Measurements from ENCODE around the gene EPC1.
"Not testable (repeated sequence)": the region's sequence is repeated elsewhere in the genome, so short reads cannot be mapped to it uniquely, and the experiment has no call there.

EPC1 gene

DNA sequence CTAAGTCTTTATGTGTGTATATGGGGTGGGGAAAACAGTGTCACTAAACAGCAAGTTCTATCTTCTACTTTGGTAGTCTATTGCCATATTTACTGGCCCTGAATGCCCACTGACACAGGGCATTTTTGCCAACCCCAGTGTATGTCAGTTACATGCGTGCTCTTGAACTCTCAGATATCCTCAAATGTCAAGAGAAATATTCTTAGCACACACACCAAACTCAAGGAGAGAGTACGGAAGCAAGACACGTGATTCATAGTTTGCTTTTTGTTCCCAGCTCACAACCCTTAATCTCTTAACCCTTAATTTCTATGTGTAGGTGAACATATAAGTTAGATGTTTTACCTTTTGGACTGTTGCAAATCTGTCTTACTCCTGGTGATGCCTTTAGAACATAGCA lies 39.3 kb downstream of the EPC1 start:
- H3K27ac ChIP-seq = peak overlapping the region in 1 of 21 experiments; percentile 21
- no peak overlapping the region for H3K4me3 ChIP-seq

DNA sequence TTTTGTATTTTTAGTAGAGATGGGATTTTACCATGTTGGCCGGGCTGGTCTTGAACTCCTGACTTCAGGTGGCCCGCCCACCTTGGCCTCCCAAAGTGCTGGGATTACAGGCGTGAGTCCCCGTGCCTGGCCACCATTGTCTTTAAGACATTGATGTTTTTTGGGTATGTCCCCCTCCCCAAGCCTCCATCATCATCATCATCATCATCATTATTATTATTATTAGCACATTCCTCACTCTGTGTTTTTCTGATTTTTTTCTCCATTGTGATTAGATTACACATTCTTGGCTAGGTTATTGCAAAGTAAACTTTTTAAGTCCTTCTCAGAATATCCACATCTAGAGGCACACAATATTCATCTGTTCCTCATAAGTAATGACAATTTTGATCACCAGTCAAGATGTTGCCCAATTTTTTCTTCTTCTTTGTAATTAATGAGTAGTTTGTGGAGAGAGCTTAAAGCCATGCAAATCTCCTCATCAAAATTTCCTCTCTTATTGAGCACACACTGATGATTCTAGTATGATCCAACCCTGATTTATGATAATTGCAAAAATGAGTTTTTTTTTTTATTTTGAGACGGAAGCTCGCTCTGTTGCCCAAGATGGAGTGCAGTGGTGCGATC lies 47.5 kb downstream of the EPC1 start:
- no peak overlapping the region for H3K4me3 ChIP-seq
- H3K27ac ChIP-seq = no peak overlapping the region

DNA sequence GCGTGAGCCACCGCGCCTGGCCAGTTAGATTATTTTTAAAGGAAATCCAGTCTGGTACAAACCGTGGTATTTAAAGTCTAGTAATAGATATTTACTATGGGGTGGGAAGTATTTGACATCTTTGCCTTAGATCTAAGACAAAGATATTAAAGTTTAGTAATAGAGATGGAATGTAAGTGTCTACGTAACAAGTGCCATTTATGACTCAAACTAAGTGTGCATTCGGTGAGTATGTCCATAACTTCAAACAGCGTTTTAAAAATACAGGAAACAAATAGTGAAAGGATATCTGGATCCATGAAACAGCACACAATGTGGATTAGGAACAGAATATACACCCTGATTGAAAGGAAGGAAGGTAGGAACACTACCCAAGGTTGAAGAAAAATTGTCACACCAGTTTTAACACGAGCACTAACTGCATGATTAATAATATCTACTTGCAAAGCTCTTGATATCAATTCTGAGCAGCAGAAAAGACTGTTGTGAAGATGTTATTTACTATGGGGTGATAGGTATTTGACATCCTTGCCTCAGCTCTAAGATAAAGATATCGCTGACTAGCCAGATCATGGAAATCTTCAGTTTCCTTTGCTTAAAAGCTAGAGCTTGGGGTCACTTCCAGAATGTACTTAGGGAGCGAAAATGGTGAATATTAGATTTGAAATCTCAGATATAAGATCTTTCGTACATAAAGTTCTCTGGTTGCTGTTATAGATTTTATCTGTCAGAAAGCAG lies 48.7 kb downstream of the EPC1 start:
- Histone ChIP-seq H3K27ac (no peak overlapping the region), H3K4me3 (no peak overlapping the region)

DNA sequence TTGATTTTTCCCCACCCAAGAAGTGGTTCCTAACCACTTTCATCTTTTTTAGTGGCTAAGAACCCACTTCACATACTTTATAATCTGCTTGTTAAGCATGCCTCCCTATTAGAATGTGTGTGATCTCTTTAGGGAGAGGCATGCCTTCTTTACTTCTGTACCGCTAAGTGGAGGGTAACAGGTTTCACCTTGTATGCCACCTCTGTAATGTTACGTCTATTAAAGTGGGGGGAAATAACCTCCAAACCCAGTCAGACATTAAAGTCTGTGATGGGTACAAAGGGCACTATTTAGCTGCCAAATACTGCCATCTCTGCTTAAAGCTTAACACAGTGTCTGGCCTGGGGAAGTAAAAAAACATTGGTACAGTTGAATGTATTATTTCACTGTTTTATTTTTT lies 51.9 kb downstream of the EPC1 start:
- Histone ChIP-seq H3K4me3 (no peak overlapping the region), H3K27ac (no peak overlapping the region)

DNA sequence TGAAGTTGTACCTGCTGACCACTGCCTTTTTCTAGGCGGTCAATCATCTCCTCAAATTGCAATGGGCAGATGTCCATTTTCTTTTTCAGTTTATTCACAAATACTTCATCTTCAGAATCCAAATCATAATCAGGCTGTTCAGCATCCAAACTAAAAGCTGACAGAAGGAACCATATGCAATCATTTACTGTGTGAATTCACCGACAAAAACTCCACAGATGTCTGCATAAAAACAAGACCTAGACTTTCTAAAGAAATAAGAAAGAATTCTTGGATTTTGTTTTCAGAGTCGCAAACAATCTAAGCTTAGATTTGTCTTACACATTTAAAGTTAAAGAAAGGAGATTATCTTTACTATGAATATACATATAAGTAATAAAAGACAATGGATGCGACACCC lies 53.4 kb downstream of the EPC1 start:
- H3K27ac ChIP-seq = no peak overlapping the region
- H3K4me3 ChIP-seq = no peak overlapping the region

DNA sequence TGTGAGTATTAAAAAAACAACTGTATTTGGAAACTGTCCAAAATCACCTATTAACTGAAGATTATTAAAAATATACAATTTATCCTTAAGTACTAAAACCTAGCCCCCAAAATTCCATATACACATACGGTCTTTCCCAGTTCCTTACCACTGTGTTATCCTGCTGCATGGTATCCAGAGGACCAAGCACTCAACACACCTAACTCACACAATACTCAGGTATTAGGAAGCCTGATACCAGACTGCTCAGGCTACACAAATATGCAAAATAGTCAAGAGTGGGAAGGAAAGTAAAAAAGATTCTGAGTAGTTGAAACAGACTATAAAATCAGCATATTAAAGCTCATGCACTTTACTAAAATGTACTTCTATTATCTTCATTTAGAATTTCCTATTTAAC lies 67.2 kb downstream of the EPC1 start:
- Histone ChIP-seq H3K27ac (no peak overlapping the region), H3K4me3 (no peak overlapping the region)

DNA sequence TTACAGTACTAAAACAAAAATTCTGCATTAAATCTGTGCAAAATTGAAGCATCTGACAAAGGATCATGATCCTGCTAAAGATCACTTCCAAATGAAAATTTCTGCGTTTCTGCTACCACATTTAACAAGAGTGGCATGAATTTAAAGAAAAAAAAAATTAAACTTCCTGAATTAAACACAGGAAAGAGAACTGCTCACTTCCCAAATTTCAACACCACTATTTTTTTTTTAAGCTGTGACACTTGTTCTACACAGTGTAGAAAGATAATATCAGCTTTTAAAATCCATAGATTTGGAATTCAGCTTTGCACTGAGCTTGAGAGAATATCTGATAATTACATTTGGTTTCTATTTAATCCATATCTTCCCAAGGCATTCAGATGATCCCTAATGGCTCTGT lies 73.6 kb downstream of the EPC1 start:
- Histone ChIP-seq H3K4me3 (no peak overlapping the region), H3K27ac (peak overlapping the region in 1 of 21 experiments; percentile 2)

DNA sequence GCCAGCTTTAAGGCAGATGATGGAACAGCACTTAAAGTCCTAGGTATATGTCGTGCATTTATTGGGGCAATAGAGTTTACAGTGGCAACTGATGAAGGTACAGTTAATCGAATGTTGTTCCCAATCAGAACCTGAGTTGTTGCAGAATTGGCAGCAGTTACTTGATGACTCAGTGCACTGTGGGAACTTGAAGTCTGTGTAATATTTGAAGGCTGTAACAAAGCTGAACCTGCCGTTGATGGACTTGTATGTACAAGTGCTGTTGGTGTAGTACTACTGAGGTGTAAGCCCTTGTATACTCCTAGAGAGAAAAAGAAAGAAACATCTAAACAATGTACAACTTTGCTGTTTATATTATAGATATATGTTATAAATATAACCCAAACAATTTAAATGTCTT lies 75.3 kb downstream of the EPC1 start:
- Histone ChIP-seq H3K4me3 (no peak overlapping the region), H3K27ac (no peak overlapping the region)

DNA sequence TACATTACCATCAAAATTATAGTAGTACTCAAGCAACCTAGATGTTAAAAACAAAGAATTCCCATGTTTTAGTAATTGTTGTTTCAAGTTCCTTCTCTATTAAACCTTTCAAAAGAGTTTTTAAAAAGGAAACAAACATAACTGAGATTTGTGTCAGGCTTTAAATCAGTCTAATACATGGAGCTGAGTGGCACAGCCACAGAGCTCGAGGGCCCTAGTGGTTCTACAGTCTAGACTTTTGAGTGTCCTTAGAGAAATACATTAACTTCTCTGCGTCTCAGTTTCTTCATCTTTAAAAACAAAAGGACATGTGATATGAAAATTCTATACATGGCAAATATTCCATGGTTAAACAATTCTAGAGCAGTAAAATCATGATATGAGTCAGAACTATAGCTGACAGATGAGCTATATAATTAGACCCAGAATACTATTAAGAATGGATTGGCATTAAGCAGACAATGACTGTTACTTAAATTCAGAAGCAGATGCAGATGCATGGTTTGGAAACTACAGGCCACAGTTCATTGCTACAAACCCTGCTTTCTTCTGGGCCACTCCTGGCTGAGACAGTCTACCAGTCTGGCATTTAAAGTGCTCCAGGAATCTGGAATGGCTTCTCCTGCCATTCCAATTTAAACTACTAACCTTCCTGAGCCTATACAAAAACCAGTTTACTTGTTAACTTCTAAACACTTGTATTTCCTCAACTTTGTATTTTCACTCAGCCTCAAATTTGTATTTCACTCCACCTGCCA lies 77.4 kb downstream of the EPC1 start:
- Histone ChIP-seq H3K27ac (no peak overlapping the region), H3K4me3 (no peak overlapping the region)

DNA sequence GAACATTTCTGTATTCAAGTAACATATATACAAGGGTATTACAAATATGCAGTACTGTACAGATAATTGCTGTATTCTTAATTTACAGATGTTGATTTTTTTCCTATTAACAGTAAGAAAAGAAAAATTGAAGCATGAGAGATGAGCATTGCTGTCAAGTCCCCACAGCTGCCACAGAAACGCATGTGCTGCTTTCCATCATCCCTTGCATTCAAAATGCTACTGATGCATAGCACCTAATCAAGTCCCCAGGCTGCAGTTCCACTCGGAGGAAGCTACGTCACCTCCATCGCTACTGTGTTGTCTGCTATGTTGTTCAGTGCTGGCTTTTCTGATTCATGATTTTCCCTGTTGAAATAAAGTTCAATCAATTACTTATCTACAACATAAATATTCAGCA lies 78.2 kb downstream of the EPC1 start:
- Histone ChIP-seq H3K27ac (no peak overlapping the region), H3K4me3 (no peak overlapping the region)

DNA sequence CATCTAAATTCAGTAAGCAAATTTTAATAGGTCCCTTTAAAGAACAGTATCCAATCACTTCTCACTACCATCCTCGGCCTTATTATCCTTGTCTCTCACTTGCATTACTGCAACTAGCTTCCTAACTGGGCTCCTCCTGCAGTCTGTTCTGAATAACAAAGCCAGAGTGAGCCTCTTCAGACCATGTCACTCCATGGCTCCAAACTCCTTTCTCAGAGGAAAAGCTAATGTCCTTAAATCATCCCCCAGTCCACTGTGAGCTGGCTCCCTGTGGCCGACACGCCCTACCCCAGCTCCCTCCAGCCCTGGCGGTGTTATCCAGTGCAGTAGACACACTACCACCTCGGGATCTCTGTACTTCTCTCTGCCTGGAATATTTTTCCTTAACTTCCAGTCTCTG lies 80.0 kb downstream of the EPC1 start:
- no peak overlapping the region for H3K27ac ChIP-seq
- no peak overlapping the region for H3K4me3 ChIP-seq

DNA sequence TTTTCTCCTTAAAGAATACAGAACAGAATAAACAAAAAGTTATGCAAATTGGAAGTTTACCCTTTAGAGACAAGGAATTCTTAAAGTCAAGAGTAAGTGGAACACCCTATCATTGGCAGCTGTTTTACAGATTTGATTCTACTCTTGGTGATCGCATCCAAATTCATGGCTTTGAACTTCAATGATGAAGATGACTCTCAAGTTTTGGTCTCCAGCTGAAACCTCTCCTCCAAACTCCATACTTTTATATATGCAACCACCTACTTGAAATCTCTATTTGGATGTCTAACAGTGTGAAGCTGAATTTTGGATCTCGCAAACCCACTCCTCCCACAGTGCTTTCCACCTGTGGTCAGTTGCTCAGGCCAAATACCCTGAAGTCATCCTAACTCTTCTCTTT lies 80.4 kb downstream of the EPC1 start:
- no peak overlapping the region for H3K4me3 ChIP-seq
- no peak overlapping the region for H3K27ac ChIP-seq

DNA sequence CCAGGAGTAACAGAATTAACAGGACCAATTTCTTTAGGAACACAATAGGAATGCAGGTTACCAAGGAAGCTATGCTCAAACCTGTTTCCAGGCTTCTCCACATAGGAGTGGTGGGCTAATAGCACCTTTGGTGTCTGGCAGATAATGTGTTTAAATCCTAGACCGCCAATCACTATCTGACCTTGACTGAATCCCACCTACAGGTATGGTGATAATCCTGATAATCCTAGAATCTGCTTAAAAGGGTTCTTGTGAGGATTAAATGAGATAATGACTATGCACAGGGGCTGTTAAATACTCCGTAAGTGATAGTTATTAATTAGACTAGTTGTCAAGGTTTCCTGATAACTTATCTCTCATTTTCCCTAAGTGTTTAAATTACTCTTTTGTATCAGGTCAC lies 81.2 kb downstream of the EPC1 start:
- Histone ChIP-seq H3K4me3 (no peak overlapping the region), H3K27ac (no peak overlapping the region)

DNA sequence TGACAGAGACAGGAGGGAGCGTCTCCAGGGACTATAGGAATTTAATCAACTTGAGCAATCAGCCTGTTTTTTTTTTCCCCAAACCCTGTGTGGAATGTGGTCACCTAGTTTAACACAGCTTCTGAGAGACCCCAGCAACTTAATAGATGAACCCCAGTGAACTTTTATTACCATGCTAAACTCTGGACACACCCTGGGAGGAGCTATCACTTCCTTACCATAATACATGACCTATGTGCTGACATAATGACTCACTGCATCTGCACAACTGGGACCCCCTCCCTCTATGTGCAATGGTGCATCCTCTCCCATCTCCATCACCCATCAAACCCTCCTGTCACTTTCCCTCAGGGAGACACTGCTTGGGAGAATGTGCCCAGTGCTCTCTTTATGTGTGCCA lies 83.7 kb downstream of the EPC1 start:
- Histone ChIP-seq H3K4me3 (no peak overlapping the region), H3K27ac (no peak overlapping the region)

DNA sequence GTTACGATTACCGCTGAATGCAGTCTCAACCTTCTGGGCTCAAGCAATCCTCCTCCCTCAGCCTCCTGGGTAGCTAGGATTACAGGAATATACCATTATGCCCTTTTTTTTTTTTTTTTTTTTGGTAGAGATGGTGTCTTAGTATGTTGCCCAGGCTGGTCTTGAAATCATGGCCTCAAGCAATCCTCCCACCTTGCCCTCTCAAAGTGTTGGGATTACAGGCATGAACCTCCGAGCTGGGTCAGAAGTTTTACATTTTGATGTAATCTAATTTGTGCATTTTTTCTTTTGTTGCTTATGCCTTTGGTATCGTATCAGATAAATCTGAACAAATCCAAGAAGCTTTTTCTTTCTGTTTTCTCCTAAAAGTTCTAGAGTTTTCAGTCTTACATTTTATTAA lies 87.4 kb downstream of the EPC1 start:
- H3K4me3 ChIP-seq = no peak overlapping the region
- H3K27ac ChIP-seq = no peak overlapping the region

DNA sequence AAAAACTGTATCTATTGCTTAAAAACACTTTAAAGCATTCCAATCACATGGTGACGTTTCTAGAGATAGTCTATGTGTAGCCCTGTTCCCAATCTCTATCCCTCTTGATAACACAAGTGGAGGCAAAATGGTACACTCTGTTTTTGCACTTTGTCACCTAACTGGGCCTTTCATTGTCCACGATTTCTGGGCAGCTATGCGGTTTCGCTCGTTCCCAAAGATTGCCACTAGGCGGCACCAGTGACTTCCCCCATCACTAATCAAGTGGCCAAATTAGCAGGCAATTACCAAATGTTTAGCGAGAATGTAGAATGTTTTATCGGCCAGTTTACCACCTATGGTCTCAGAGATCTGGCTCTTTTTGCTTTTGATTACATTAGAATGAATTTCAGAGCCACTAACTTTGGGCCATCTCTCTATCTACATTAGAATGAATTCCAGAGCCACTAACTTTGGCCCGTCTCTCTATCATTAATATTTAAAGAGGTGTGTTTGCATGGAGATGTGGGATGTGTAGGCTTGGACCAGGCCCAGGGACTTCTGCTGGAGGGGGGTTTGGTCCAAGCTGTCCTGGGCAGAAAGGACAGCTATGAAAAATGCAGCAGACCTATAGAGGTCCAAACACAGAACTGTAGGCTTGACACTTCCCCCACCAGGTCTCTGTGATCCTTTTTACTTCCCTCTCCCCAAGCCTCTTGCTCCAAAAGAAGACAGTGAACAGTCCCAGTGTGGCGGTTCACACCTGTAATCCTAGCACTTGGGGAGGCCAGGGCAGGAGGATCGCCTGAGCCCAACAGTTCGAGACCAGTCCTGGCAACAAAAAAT lies 90.1 kb downstream of the EPC1 start:
- Histone ChIP-seq H3K4me3 (no peak overlapping the region), H3K27ac (no peak overlapping the region)

DNA sequence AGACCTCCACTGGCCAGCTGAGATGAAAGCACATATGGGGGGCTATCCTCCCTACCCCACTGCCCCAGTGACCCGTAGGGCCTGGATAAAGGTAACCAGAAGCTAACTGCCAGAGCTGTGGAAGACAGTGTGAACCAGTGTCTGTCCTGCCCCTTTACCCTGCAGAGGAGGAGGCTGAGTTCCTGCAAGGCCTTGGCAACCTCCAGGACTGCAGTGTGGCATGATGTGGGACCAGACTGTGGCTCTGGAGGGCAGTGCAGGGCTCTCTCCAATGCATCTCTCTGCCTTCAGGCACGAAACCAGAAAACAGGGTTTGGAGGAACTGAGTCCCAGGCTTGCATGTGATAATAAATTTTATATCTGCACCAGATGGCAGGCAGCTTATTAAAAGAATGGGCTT lies 93.1 kb downstream of the EPC1 start:
- Histone ChIP-seq H3K27ac (no peak overlapping the region), H3K4me3 (no peak overlapping the region)

DNA sequence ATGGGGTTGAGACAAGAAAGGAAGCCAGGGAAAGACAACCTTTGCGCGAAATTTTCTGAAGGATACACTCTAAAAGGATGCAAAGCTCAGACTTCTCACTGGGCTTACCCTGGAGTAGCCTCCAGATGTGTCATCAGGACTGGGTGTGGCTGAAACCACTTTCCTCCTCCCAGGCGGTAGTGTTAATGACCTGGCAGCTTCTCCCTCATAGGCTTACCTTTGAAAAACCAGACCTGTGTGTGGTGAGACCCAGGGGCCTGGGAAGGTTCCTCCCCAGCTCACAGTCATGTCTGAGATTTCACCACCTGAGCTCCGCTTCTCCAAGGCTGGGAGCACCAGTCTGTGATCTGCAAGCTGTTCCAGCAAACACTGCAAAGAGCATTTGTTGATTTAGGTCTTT lies 93.7 kb downstream of the EPC1 start:
- Histone ChIP-seq H3K27ac (no peak overlapping the region), H3K4me3 (no peak overlapping the region)

DNA sequence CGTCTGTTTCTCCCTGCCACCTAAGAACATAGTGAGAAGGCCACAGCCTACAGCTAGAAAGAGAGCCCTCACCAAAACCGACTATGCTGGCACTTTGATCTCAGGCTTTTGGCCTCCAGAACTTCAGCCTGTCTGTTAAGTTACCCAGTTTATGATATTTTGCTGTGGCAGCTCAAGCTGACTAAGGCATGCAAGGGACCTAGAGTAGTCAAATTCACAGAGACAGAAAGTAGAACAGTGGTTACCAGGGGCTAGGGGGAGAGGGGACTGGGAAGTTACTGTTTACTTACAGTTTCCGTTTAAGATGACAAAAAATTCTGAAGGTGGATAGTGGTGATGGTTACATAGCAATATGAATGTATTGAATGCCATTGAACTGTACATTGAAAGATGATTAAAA lies 96.5 kb downstream of the EPC1 start:
- not testable (repeated sequence) for H3K4me3 ChIP-seq, H3K27ac ChIP-seq

DNA sequence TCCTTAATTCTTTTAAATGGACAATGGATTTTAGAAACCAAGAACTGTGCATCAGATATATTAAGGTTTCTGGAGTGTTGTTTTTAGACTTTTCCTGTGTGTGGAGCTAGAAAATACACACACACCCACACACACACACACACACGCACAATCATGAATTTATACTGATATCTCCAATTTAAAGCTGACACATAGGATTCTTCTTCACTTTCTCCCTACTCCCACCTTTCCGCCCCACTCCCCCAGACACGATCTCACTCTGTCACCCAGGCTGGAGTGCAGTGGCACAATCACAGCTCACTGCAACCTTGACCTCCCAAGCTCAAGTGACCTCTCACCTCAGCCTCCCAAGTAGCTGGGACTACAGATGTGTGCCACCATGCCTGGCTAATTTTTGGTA lies 100.3 kb downstream of the EPC1 start:
- no peak overlapping the region for H3K27ac ChIP-seq
- no peak overlapping the region for H3K4me3 ChIP-seq
